GM23338 (cell line): ENCODE measurements around the gene TAPBP.
"Not testable (repeated sequence)": the region's sequence is repeated elsewhere in the genome, so short reads cannot be mapped to it uniquely, and the experiment has no call there.

Source experiments
- CREB1 ChIP-seq: fragments of 250-450 bp; sonication (Bioruptor Pico); IDR thresholded peaks from 2 replicates; pipeline ENCODE4 v1.5.0; 2020; ENCODE audit warnings: low read depth, mild to moderate bottlenecking, moderate library complexity
- CTCF ChIP-seq, 2 experiments: fragments of 200-600 bp in 1 of 2; sonication (generic) in 1 of 2; conservative IDR thresholded peaks; 2 replicates each; pipeline versions ENCODE4 v1.5.1 to v1.6.1; 2016 to 2017; ENCODE audit warnings: antibody characterized with exemption in 2 of 2, low read depth in 2 of 2, mild to moderate bottlenecking in 2 of 2, moderate library complexity in 1 of 2
- EZH2 ChIP-seq: fragments of 200-600 bp; sonication (generic); IDR thresholded peaks from one replicate; pipeline ENCODE4 v1.8.0; 2017; ENCODE audit warnings: antibody characterized with exemption, mild to moderate bottlenecking, low read depth; ENCODE audit not compliant: unreplicated experiment
- NANOG ChIP-seq: IDR thresholded peaks from 2 replicates; pipeline ENCODE4 v1.6.1; 2016; ENCODE audit warnings: antibody characterized with exemption, borderline replicate concordance
- POLR2AphosphoS5 ChIP-seq: IDR thresholded peaks from 2 replicates; pipeline ENCODE4 v1.6.1; 2016; ENCODE audit warnings: antibody characterized with exemption, low read depth
- REST ChIP-seq: IDR thresholded peaks from one replicate; pipeline ENCODE4 v1.6.1; 2018; ENCODE audit warnings: antibody characterized with exemption; ENCODE audit not compliant: unreplicated experiment
- STAT1 ChIP-seq: IDR thresholded peaks from one replicate; pipeline ENCODE4 v1.6.1; 2016; ENCODE audit warnings: antibody characterized with exemption; ENCODE audit not compliant: unreplicated experiment

DNA sequence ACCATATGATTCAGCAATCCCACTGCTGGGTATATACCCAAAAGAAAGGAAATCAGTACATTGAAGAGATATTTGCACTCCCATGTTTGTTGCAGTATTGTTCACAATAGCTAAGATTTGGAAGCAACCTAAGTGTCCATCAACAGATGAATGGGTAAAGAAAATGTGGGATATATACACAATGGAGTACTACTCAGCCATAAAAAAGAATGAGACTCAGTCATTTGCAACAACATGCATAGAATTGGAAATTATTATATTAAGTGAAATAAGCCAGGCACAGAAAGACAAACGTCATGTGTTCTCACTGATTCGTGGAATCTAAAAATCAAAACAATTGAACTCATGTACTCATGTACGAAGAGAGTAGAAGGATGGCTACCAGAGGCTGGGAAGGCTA, 51.4 kb downstream of the TAPBP start:
- not testable (repeated sequence) for TF ChIP-seq CTCF (conservative IDR thresholded peaks at IDR 0.05; ENCODE audit: low read depth in 2 of 2); EZH2; REST; CREB1 (CRISPR knock-in tag); POLR2AphosphoS5; NANOG; STAT1
